ENCODE measurements around the gene GNA15. TPM values are rescaled to one million over a fixed set of nuclear protein-coding genes. Genes with fewer than 3 reads are reported as not detected.

GNA15 gene
- total RNA-seq, 4 donors from 2014 or later = 74.3 to 105 (median 84.2) TPM

- intact Hi-C loops (cut with DNase I; ENCODE audit: low total_unique reads) = loop anchor here (10.0 kb wide), 1 partner anchor 200 kb away; no protein-coding TSS in a partner anchor
- TF ChIP-seq, protein P1, sequence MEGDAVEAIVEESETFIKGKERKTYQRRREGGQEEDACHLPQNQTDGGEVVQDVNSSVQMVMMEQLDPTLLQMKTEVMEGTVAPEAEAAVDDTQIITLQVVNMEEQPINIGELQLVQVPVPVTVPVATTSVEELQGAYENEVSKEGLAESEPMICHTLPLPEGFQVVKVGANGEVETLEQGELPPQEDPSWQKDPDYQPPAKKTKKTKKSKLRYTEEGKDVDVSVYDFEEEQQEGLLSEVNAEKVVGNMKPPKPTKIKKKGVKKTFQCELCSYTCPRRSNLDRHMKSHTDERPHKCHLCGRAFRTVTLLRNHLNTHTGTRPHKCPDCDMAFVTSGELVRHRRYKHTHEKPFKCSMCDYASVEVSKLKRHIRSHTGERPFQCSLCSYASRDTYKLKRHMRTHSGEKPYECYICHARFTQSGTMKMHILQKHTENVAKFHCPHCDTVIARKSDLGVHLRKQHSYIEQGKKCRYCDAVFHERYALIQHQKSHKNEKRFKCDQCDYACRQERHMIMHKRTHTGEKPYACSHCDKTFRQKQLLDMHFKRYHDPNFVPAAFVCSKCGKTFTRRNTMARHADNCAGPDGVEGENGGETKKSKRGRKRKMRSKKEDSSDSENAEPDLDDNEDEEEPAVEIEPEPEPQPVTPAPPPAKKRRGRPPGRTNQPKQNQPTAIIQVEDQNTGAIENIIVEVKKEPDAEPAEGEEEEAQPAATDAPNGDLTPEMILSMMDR (IDR thresholded peaks at IDR 0.05) = no peak
- no peak for TF ChIP-seq POLR2A (IDR thresholded peaks at IDR 0.05)
- DNase-seq (ENCODE audit: low spot score in 2 of 2) = peak; percentile 82 to 94
- H3K4me3 ChIP-seq (ENCODE audit: low read depth, poor library complexity, severe bottlenecking) = no peak overlapping the region
- 41 to 48% methylated on average over 21 of the region's 21 CpGs for WGBS, 2 donors
Measured at GRCh38 chr19:3154957-3155736, 19.3 kb downstream of the GNA15 start.

GRCh38 chr19:3157096-3157845, 21.4 kb downstream of the GNA15 start:
- no peak for DNase-seq (ENCODE audit: low spot score in 2 of 2)
- no peak for TF ChIP-seq POLR2A (IDR thresholded peaks at IDR 0.05)
- TF ChIP-seq, protein P1 (IDR thresholded peaks at IDR 0.05) = no peak
- intact Hi-C loops (cut with DNase I; ENCODE audit: low total_unique reads) = loop anchor here (10.0 kb wide), 1 partner anchor 202 kb away; no protein-coding TSS in a partner anchor
- WGBS, 2 donors = 78 to 79% methylated on average over 20 to 23 of the region's 23 CpGs
- no peak overlapping the region for H3K4me3 ChIP-seq (ENCODE audit: low read depth, poor library complexity, severe bottlenecking)

DNA sequence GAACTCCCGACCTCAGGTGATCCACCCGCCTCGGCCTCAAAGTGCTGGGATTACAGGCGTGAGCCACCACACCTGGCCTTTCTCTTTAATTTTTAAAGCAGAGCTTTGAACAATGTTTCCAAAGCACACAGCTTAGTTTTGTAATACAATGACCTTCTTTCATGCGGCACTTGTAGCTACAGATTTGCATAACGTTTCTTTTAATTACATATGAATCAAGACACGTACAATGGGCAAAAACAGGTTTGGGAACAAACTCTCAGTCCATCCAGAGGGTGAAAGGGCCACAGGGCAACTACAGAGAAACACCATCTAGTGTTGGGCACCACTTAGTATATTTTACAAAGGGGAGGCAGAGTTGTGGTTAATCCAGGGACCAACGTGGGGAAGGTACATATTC, 23.7 kb downstream of the GNA15 start:
- no peak for DNase-seq (ENCODE audit: low spot score in 2 of 2)
- intact Hi-C loops (cut with DNase I; ENCODE audit: low total_unique reads) = loop anchor here (10.0 kb wide), 1 partner anchor 205 kb away; no protein-coding TSS in a partner anchor
- WGBS, 2 donors = 73 to 75% methylated on average over 8 of the region's 8 CpGs
- TF ChIP-seq POLR2A (IDR thresholded peaks at IDR 0.05) = no peak
- TF ChIP-seq, protein P1 (IDR thresholded peaks at IDR 0.05) = no peak
- H3K4me3 ChIP-seq (ENCODE audit: low read depth, poor library complexity, severe bottlenecking) = no peak overlapping the region

- no peak overlapping the region for H3K4me3 ChIP-seq (ENCODE audit: low read depth, poor library complexity, severe bottlenecking)
- intact Hi-C loops (cut with DNase I; ENCODE audit: low total_unique reads) = loop anchor here (10.0 kb wide), 1 partner anchor 75 kb away; no protein-coding TSS in a partner anchor
- TF ChIP-seq, protein P1 (IDR thresholded peaks at IDR 0.05) = no peak
- no peak for TF ChIP-seq POLR2A (IDR thresholded peaks at IDR 0.05)
- 86 to 91% methylated on average over 3 of the region's 3 CpGs for WGBS, 2 donors
- DNase-seq (ENCODE audit: low spot score in 2 of 2) = no peak
Measured at GRCh38 chr19:3160219-3160618, 24.4 kb downstream of the GNA15 start.

GRCh38 chr19:3161453-3161852, 25.6 kb downstream of the GNA15 start:
- TF ChIP-seq, protein P1 (IDR thresholded peaks at IDR 0.05) = no peak
- TF ChIP-seq POLR2A (IDR thresholded peaks at IDR 0.05) = no peak
- intact Hi-C loops (cut with DNase I; ENCODE audit: low total_unique reads) = loop anchor here (10.0 kb wide), 1 partner anchor 77 kb away; no protein-coding TSS in a partner anchor
- no peak for DNase-seq (ENCODE audit: low spot score in 2 of 2)
- 86 to 88% methylated on average over 4 of the region's 4 CpGs for WGBS, 2 donors
- H3K4me3 ChIP-seq (ENCODE audit: low read depth, poor library complexity, severe bottlenecking) = no peak overlapping the region
